HG02884 (cell line): ENCODE measurements around the gene PRSS23.
A peak's percentile ranks its signal among the peaks of the same experiment; 100 is the strongest.
"Not testable (repeated sequence)": the region's sequence is repeated elsewhere in the genome, so short reads cannot be mapped to it uniquely, and the experiment has no call there.

Source experiments
- ATAC-seq: cut with Tn5 transposase; IDR thresholded peaks from one replicate; pipeline ENCODE4 v1.9.1; 2021; ENCODE audit warnings: mild to moderate bottlenecking, moderate library complexity; ENCODE audit not compliant: unreplicated experiment

Gene PRSS23

GRCh38 chr11:86812322-86812670 is 12.0 kb downstream of the PRSS23 start:
- no peak for ATAC-seq

GRCh38 chr11:86812981-86813380 is 12.6 kb downstream of the PRSS23 start:
- ATAC-seq, result no peak

GRCh38 chr11:86814775-86815174 is 14.4 kb downstream of the PRSS23 start:
- no peak for ATAC-seq

GRCh38 chr11:86815726-86816125 is 15.4 kb downstream of the PRSS23 start:
- ATAC-seq, result no peak

- ATAC-seq, result no peak
These were observed 15.9 kb downstream of the PRSS23 start for GRCh38 chr11:86816251-86816726.

GRCh38 chr11:86818462-86819192 is 18.3 kb downstream of the PRSS23 start:
- peak; percentile 45 for ATAC-seq

GRCh38 chr11:86824139-86824538 is 23.8 kb downstream of the PRSS23 start:
- not testable (repeated sequence) for ATAC-seq

GRCh38 chr11:86834376-86834775 is 34.0 kb downstream of the PRSS23 start:
- ATAC-seq, result not testable (repeated sequence)

GRCh38 chr11:86844762-86845508 is 44.6 kb downstream of the PRSS23 start:
- not testable (repeated sequence) for ATAC-seq

- no peak for ATAC-seq
These were observed 47.8 kb downstream of the PRSS23 start for GRCh38 chr11:86848132-86848531.

GRCh38 chr11:86849679-86850078 is 49.3 kb downstream of the PRSS23 start:
- ATAC-seq, result no peak
